HAP-1 (cell line): ENCODE results near the gene ZNF275.

Experiments
- DNase-seq, 2 experiments: peaks; one replicate each; pipeline ENCODE4 v3.0.0-alpha.2; 2016 to 2020; ENCODE audit warnings: low spot score in 2 of 2
- H3K27me3 ChIP-seq: fragments of 250-450 bp; sonication (Bioruptor Pico); 2 replicates; pipeline ENCODE4 v1.5.1; 2020; ENCODE audit warnings: low read depth, mild to moderate bottlenecking, moderate library complexity
- H3K36me3 ChIP-seq: fragments of 250-450 bp; sonication (Bioruptor Pico); replicated peaks from 2 replicates; pipeline ENCODE4 v1.5.1; 2020; ENCODE audit warnings: mild to moderate bottlenecking
- H3K4me1 ChIP-seq: fragments of 250-450 bp; sonication (Bioruptor Pico); 2 replicates; pipeline ENCODE4 v1.5.1; 2020; ENCODE audit warnings: mild to moderate bottlenecking
- H3K4me3 ChIP-seq: fragments of 250-450 bp; sonication (Bioruptor Pico); 2 replicates; pipeline ENCODE4 v1.5.1; 2020; ENCODE audit warnings: mild to moderate bottlenecking, moderate library complexity
- H3K9me3 ChIP-seq: fragments of 250-450 bp; sonication (Bioruptor Pico); 2 replicates; pipeline ENCODE4 v1.5.1; 2020; ENCODE audit warnings: mild to moderate bottlenecking, moderate library complexity
- in situ Hi-C: fragments of 300-500 bp; cut with MboI; formaldehyde crosslinking; loops from 3 replicates; pipeline ENCODE4 v1.14.3; 2020; ENCODE audit warnings: low sequenced_read_pairs, inconsistent platforms, mixed read lengths

ZNF275 gene

DNA sequence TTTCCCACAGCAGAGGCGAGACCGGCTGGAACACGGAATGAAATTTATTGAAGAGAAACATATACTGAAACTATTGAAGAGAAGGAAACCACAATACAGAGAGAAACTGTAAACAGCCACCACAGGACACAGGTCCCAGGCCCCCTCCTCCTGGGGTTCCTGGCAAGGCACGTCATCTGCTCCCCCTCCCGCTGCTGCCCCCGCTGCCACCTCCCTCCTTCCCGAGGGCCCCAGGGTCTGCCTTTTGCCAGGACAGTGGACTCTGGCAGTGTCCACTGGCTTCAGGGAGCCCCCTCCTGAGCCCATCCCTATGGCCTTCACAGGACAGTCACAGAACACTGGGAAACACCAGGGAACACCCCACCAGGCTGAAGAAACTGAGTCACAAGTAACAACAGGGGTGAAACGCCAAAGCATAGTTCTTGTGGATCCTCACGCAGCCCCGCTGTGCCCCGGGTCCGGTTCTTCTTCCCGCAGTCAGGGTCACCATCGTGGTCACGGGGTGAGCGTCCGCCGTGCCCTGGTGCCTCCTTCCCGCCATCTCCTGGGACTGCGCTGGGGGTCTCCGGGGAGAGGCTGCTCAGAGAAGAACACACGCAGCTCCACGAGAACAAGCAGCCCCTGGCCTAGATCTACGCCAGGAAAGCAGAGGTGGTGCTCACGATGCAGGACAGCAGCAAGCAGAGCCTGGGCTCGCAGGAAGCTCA lies 61.8 kb downstream of the ZNF275 start:
- Histone ChIP-seq H3K9me3 (no peaks in the 10 kb centered on the region), H3K4me1 (no peaks in the 10 kb centered on the region), H3K36me3 (no peaks in the 10 kb centered on the region), H3K27me3 (peaks cover 4% of the 10 kb centered on the region), H3K4me3 (no peak overlapping the region)
- no peak for DNase-seq
- in situ Hi-C loops, result no loop called here

DNA sequence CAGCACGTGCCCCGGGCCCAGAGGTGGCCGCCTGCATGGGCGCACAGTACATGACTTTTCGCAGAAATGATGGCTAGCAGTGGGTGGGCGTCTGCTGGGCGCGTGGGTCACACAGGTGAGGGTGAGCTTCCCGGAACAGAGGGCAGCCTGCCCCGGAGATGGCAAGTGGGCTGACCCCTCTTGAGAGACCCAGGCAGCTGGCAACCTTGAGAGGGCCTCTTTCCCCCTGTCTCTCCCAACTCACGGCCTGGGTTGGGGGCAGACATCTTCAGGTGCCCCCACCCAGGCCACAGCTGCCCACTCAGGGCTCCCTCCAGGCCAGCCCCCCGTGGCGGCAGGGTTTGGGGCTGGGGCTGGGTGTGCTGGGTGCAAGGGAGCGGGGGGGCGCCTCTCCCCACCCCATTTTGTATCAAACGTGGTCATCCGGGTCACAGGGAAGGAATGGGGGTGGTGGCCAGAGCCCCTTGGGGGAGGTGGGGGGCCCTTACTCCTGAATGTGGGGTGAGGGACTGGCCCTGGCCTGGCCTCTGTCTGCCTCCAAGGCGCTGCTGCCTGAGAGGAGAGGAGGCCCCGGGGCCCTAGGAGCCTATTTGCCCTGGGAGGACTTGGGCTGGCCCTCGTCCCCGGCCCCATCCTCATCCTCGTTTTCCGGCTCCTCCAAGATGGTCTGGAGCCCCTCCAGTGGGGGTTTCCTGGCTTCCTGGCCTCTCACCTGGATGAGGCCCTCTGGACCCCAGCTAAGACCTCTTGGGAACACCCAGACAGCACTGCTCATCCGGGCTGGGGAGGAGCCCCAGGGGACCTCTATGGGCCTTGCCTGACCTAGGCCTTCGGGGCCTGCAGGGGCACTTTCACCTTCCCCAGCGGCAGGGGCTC lies 62.6 kb downstream of the ZNF275 start:
- in situ Hi-C loops, result no loop called here
- no peaks in the 10 kb centered on the region for H3K4me1 ChIP-seq
- H3K4me3 ChIP-seq, result no peak overlapping the region
- no peaks in the 10 kb centered on the region for H3K9me3 ChIP-seq
- DNase-seq, result no peak
- H3K27me3 ChIP-seq, result peaks cover 4% of the 10 kb centered on the region
- H3K36me3 ChIP-seq, result no peaks in the 10 kb centered on the region

DNA sequence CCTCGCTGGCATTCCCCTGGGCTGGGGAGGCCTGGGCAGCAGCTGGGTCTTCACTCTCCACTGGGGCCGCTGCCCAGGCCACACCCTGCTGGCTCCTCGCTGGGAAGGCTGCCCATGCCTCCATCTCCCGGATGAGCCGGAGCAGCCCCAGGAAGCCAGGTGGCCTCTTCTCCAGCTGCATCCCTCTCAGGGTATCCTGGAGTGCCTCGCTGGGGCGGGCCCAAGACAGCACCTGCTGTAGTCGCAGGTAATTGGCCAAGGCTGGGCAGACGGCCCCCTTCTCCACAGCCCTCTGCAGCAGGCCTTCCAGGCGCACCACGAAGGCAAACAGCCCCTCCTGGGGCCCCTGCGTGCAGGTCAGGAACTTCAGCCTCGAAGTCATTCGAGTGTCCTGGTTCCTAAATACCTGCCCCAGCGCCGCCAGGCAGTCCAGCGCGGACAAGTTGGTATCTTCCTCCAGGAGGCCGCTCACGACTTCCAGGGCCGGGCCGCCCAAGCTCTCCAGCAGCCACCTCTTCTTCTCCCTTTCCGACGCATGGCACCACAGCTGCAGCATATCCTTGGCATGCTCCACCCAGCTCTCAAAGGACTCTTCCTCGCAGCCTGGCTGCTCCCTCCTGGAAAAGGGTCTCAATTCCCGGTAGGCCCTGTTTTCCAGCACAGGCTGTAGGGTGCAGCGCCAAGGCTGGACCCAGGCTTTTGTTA lies 63.5 kb downstream of the ZNF275 start:
- Histone ChIP-seq H3K4me3 (no peak overlapping the region), H3K27me3 (peaks cover 4% of the 10 kb centered on the region)
- in situ Hi-C loops, result no loop called here

DNA sequence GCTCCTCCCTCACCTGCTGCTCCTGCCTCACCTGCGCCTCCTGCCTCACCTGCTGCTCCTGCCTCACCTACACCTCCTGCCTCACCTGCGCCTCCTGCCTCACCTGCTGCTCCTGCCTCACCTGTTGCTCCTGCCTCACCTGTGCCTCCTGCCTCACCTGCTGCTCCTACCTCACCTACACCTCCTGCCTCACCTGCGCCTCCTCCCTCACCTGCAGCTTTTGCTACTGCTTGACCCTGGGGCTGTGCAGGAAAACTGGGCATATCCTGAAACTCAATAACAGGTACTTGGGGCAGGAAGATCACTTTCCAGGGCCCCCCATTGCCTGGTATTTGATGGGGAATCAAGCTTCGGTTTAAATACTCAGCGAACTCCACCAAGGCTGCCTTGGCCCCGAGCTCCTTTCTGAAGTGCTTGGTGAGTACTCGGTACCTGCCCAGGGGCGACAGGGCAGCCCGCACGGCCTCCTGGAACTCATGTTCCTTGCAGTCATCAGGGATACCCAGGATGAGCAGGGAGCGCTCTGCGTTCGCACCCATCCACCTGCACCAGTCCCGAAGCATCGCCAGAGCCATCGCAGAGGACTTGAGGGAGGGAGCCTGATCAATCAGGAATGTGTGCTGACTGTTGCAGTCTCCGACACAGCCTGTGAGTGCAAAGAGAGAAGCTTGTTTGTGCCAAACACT lies 64.5 kb downstream of the ZNF275 start:
- no peaks in the 10 kb centered on the region for H3K9me3 ChIP-seq
- H3K4me1 ChIP-seq, result no peaks in the 10 kb centered on the region
- peaks cover 4% of the 10 kb centered on the region for H3K27me3 ChIP-seq
- no peaks in the 10 kb centered on the region for H3K36me3 ChIP-seq
- in situ Hi-C loops, result no loop called here
- H3K4me3 ChIP-seq, result no peak overlapping the region
- DNase-seq, result no peak

More for the DNA sequence above, 63.5 kb downstream of the ZNF275 start:
- Histone ChIP-seq H3K9me3 (no peaks in the 10 kb centered on the region), H3K4me1 (no peaks in the 10 kb centered on the region), H3K36me3 (no peaks in the 10 kb centered on the region)
- DNase-seq, result no peak

DNA sequence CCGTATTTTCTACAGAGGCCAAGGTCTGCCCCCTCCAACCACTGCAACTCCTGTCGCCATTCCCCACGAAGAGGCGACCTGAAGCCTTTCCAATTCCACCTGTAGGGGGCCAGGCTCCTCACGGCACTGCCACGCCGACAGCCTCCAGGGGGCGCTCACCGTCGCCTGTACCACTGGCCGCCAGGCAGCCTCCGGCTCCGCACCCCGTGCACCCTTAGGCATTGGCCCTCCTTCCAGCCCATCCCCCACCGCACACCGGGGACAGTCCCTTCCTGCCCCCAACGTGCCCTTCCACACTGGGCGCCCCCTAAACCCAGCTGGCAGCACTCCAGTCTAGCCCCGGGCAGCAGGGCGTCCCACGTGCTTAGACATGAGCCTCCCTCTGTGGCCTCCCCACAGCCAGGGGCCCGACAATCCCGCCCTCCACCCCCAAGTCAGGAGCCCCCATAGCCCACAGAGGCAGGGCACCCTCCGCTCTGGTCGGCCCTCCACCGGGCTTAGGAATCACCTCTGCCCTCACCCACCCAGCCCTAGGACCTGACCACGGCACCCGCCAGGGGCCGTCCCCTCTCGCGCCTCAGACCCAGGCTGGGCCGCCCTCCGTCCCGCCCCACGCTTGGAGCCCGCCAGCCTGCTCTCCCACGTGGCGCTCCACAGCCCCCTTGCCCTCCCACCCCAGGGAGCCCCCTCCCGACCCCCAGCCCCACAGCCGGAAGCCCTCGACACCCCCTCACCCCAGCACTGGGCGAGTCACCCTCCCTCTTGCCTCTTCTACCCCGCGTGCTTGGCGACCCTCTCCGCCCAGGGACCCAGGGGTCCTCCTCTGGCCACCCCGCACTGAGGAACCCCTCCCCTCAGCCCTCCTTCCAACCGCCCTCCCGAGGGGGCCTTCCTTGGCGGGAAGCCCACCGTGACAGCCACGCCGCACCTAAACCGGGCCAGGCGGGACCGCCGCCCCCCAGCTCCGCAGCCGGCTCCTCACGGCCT lies 66.5 kb downstream of the ZNF275 start:
- Histone ChIP-seq H3K36me3 (no peaks in the 10 kb centered on the region), H3K9me3 (no peaks in the 10 kb centered on the region), H3K4me1 (no peaks in the 10 kb centered on the region), H3K4me3 (no peak overlapping the region), H3K27me3 (peaks cover 11% of the 10 kb centered on the region)
- in situ Hi-C loops, result no loop called here
- peak; percentile 43 to 88 for DNase-seq

DNA sequence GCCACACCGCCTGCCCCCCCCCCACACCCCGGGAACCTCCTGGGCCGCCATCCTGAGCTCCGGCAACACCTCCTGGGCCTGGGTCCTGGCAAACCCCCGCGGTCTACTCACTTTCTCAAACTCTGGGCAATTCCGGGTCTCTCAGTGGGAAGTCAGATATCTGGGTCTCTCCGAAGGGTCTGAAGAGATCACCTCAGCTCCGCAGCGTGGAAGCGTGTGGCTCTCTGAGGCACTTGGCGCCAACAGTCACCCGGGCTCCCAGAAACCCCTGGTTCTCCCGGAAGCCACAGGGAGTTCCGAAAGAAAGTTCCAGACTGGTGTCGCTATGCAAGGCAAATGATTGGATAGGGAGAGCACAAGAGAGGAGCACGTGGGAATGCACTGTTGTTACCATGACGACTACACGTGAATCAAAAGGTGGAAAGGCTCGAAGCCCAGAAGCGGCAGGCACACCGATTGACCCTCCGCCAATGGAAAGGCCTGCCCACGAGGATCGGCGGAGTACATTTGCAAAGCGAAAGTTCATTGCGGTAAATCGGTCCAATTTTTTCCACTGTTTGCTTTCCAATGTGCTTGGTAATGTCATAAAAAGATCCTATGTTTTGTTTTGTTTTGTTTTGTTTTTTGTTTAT lies 67.3 kb downstream of the ZNF275 start, which contains the start of gene PNMA6E:
Gene PNMA6E, minus strand, starts transcription at position 218 of the 632 bp plus-strand sequence. CDS start 2,501 bp downstream, outside the sequence.
- Histone ChIP-seq H3K4me3 (no peak within 1 kb of the TSS), H3K36me3 (no peaks in the 10 kb centered on the region), H3K27me3 (peaks cover 11% of the 10 kb centered on the region), H3K4me1 (no peaks in the 10 kb centered on the region), H3K9me3 (no peaks in the 10 kb centered on the region)
- in situ Hi-C loops, result no loop called here
- DNase-seq, result no peak
